MCF 10A (cell line): Measurements from ENCODE around the gene WFDC12. TPM values are rescaled to one million over a fixed set of nuclear protein-coding genes. Genes with fewer than 3 reads are reported as not detected.
A peak's percentile ranks its signal among the peaks of the same experiment; 100 is the strongest.

Source experiments
- BruUV-seq: library from RNA; stranded (reverse); fragments of 400-500 nt; replicated peaks from 2 replicates; lab custom pipeline; 2021; lab: Mats Ljungman, UMichigan
- CTCF ChIA-PET: fragments of 300-600 bp; sonication (Branson Sonifier 250); formaldehyde crosslinking; extraction: SDS; loops from one replicate; lab custom pipeline; 2021; ENCODE audit warnings: antibody characterized with exemption, inconsistent platforms; lab: Yijun Ruan, JAX
- POLR2A ChIA-PET: fragments of 300-600, 350-650 bp; sonication (Branson Sonifier 250); formaldehyde crosslinking; extraction: SDS; loops from one replicate; lab custom pipeline; 2020; ENCODE audit warnings: antibody characterized with exemption, inconsistent platforms; lab: Yijun Ruan, JAX
- DNase-seq: peaks from one replicate; pipeline ENCODE4 v3.0.0-alpha.2; 2018; ENCODE audit not compliant: unreplicated experiment
- H3K27ac Mint-ChIP-seq: one replicate; pipeline ENCODE4 v1.8.0; 2022; ENCODE audit warnings: mild to moderate bottlenecking, low read depth, mixed read lengths; ENCODE audit not compliant: unreplicated experiment
- H3K27me3 Mint-ChIP-seq: one replicate; pipeline ENCODE4 v1.8.0; 2022; ENCODE audit warnings: mixed read lengths; ENCODE audit not compliant: insufficient read depth, unreplicated experiment
- H3K36me3 Mint-ChIP-seq: one replicate; pipeline ENCODE4 v1.8.0; 2022; ENCODE audit warnings: mild to moderate bottlenecking, moderate library complexity, mixed read lengths; ENCODE audit not compliant: insufficient read depth, unreplicated experiment
- H3K4me1 Mint-ChIP-seq: one replicate; pipeline ENCODE4 v1.8.0; 2022; ENCODE audit warnings: mixed read lengths; ENCODE audit not compliant: insufficient read depth, unreplicated experiment
- H3K4me3 Mint-ChIP-seq: one replicate; pipeline ENCODE4 v1.8.0; 2022; ENCODE audit warnings: mild to moderate bottlenecking, moderate library complexity, mixed read lengths; ENCODE audit not compliant: unreplicated experiment
- H3K9me3 Mint-ChIP-seq: one replicate; pipeline ENCODE4 v1.8.0; 2022; ENCODE audit warnings: mixed read lengths; ENCODE audit not compliant: unreplicated experiment
- CTCF ChIP-seq: fragments of 200-600 bp; IDR thresholded peaks from one replicate; pipeline ENCODE4 v1.8.0; 2022; ENCODE audit warnings: antibody characterized with exemption, mild to moderate bottlenecking; ENCODE audit not compliant: unreplicated experiment
- intact Hi-C: fragments of 100-400 bp; cut with micrococcal nuclease; formaldehyde crosslinking; loops from 2 replicates; pipeline ENCODE4 v1.14.1; 2022
- total RNA-seq: library from RNA; stranded (reverse); gene quantifications from 2 replicates; pipeline ENCODE4 v1.2.3, GENCODE V29; 2022

WFDC12 gene
- total RNA-seq, 1 experiment from 2014 or later, result not detected

DNA sequence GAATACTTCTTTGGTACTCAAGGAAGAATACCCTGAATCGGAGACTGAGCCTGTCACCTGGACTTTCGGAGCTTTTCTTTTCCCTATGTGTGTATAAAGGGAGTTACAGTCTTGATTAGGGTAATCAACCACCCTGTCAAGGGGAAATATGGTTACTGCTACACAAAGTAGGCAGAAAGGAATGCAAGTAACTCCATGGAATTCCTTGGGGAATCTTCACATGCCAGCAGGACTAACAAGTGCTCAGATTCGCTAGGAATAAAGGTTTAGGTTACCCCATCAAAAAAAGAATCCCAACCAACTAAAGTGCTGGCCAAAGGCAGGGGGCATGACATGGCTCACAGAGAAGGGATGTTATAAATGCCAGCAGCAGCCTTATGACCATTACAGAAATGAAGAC is 33.8 kb downstream of the WFDC12 start:
- Mint-ChIP-seq H3K4me1 (peaks cover 14% of the 10 kb centered on the region), H3K4me3 (no peak overlapping the region), H3K27me3 (no peaks in the 10 kb centered on the region), H3K9me3 (no peaks in the 10 kb centered on the region), H3K36me3 (no peaks in the 10 kb centered on the region), H3K27ac (no peak overlapping the region)
- DNase-seq, result no peak
- no TSS peak for BruUV-seq
- ChIA-PET POLR2A (interaction anchor here (0.5 kb wide), 1 partner anchor 26 kb away, joined by 4 read pairs; no protein-coding TSS in a partner anchor), CTCF (interaction anchor here (0.6 to 10.6 kb wide), 6 partner anchors 11 to 832 kb away, joined by 3 to 247 read pairs (median 4); no protein-coding TSS in a partner anchor)
- TF ChIP-seq CTCF, result no peak
- intact Hi-C loops, result no loop called here

DNA sequence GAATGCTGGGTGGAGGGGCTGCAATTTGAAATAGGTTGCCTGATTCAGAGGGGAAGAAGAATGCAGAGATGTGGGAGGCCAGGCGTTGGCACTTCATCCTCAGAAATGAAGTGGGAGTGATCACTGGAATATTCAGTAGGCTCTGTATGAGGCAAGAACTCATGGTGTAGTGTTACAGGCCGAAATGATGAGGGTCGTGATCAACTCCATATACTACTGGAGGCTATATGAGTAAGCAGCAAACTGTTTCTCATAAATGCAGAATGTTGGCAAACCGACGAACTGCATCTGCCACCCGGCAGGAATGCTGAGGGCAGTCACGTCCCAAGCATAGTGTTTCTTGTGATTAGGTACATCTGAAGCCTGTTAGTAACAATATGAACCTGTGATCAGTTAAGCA is 36.0 kb downstream of the WFDC12 start:
- H3K4me3 Mint-ChIP-seq, result no peak overlapping the region
- H3K36me3 Mint-ChIP-seq, result no peaks in the 10 kb centered on the region
- CTCF ChIA-PET, result interaction anchor here (0.7 to 10.6 kb wide), 5 partner anchors 36 to 200 kb away, joined by 3 to 247 read pairs (median 6); no protein-coding TSS in a partner anchor
- H3K27me3 Mint-ChIP-seq, result no peaks in the 10 kb centered on the region
- no peak overlapping the region for H3K27ac Mint-ChIP-seq
- no peak for TF ChIP-seq CTCF
- POLR2A ChIA-PET, result interaction anchor here (1.3 to 1.8 kb wide), 3 partner anchors 9 to 68 kb away, joined by 3 to 8 read pairs (median 4); no protein-coding TSS in a partner anchor
- BruUV-seq, result no TSS peak
- intact Hi-C loops, result no loop called here
- DNase-seq, result peak; percentile 83
- peaks cover 14% of the 10 kb centered on the region for H3K4me1 Mint-ChIP-seq
- no peaks in the 10 kb centered on the region for H3K9me3 Mint-ChIP-seq

DNA sequence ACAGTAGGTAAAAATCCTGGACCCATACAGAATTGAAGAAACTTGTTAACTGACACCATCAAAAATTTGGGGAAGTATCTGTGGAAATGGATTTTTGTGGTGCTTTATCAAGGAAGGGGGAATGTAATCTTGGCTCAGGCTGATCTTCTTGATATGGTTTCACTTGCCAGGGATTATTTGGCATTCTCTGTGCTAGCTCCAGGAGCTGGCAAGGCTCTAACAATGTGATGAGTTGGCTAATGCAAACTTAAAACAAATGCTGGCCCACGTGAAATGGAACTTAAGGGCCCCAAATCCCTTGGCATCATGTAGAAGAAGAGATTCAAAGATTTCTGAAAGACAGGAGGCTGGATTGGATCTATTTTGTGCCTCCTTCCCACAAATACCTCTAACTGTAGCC is 36.5 kb downstream of the WFDC12 start:
- H3K4me1 Mint-ChIP-seq, result peaks cover 14% of the 10 kb centered on the region
- H3K4me3 Mint-ChIP-seq, result no peak overlapping the region
- no peak overlapping the region for H3K27ac Mint-ChIP-seq
- no TSS peak for BruUV-seq
- no peaks in the 10 kb centered on the region for H3K27me3 Mint-ChIP-seq
- ChIA-PET CTCF (interaction anchor here (0.6 to 1.9 kb wide), 6 partner anchors 44 to 206 kb away, joined by 3 to 11 read pairs (median 4); no protein-coding TSS in a partner anchor), POLR2A (interaction anchor here (0.8 to 1.8 kb wide), 4 partner anchors 8 to 67 kb away, joined by 4 to 8 read pairs (median 4); no protein-coding TSS in a partner anchor)
- H3K36me3 Mint-ChIP-seq, result no peaks in the 10 kb centered on the region
- no peak for TF ChIP-seq CTCF
- DNase-seq, result peak; percentile 36
- H3K9me3 Mint-ChIP-seq, result no peaks in the 10 kb centered on the region
- intact Hi-C loops, result no loop called here

GRCh38 chr20:45087097-45087790 is 37.0 kb downstream of the WFDC12 start:
- intact Hi-C loops, result no loop called here
- Mint-ChIP-seq H3K27me3 (no peaks in the 10 kb centered on the region), H3K9me3 (no peaks in the 10 kb centered on the region), H3K4me3 (no peak overlapping the region), H3K27ac (no peak overlapping the region), H3K36me3 (peaks cover 3% of the 10 kb centered on the region), H3K4me1 (peaks cover 14% of the 10 kb centered on the region)
- no TSS peak for BruUV-seq
- ChIA-PET CTCF (interaction anchor here (0.6 to 1.9 kb wide), 8 partner anchors 8 to 206 kb away, joined by 3 to 11 read pairs (median 4); no protein-coding TSS in a partner anchor), POLR2A (interaction anchor here (0.8 to 1.8 kb wide), 9 partner anchors 8 to 75 kb away, joined by 3 to 8 read pairs (median 4); no protein-coding TSS in a partner anchor)
- TF ChIP-seq CTCF, result no peak
- DNase-seq, result no peak
